HG03135 (cell line): ENCODE data around the gene ROR1.
A peak's percentile ranks its signal among the peaks of the same experiment; 100 is the strongest.

Experiments
- ATAC-seq: cut with Tn5 transposase; IDR thresholded peaks from one replicate; pipeline ENCODE4 v1.9.1; 2021; ENCODE audit warnings: mild to moderate bottlenecking, moderate library complexity; ENCODE audit not compliant: unreplicated experiment

ROR1 gene

GRCh38 chr1:64163970-64164369 is 390.2 kb downstream of the ROR1 start:
- ATAC-seq = no peak

- no peak for ATAC-seq
Observed at GRCh38 chr1:64166629-64167028, 392.8 kb downstream of the ROR1 start.

- no peak for ATAC-seq
Observed at GRCh38 chr1:64167176-64167575, 393.4 kb downstream of the ROR1 start.

- ATAC-seq = no peak
Observed at GRCh38 chr1:64171246-64171645, 397.4 kb downstream of the ROR1 start.

GRCh38 chr1:64171797-64172281 is 398.0 kb downstream of the ROR1 start:
- ATAC-seq = peak; percentile 62

- no peak for ATAC-seq
Observed at GRCh38 chr1:64172458-64172983, 398.7 kb downstream of the ROR1 start.

- no peak for ATAC-seq
Observed at GRCh38 chr1:64173336-64173940, 399.6 kb downstream of the ROR1 start.

GRCh38 chr1:64175639-64176038 is 401.8 kb downstream of the ROR1 start:
- ATAC-seq = no peak

GRCh38 chr1:64176659-64177058 is 402.8 kb downstream of the ROR1 start:
- ATAC-seq = no peak

- ATAC-seq = no peak
Observed at GRCh38 chr1:64179588-64179987, 405.8 kb downstream of the ROR1 start.

GRCh38 chr1:64182207-64182606 is 408.4 kb downstream of the ROR1 start:
- ATAC-seq = no peak

GRCh38 chr1:64183395-64184002 is 409.7 kb downstream of the ROR1 start:
- no peak for ATAC-seq

- no peak for ATAC-seq
Observed at GRCh38 chr1:64184003-64184440, 410.2 kb downstream of the ROR1 start.

GRCh38 chr1:64186138-64186897 is 412.5 kb downstream of the ROR1 start:
- no peak for ATAC-seq

GRCh38 chr1:64186898-64187280 is 413.1 kb downstream of the ROR1 start:
- no peak for ATAC-seq

GRCh38 chr1:64187646-64188045 is 413.8 kb downstream of the ROR1 start:
- ATAC-seq = no peak

GRCh38 chr1:64192290-64192689 is 418.5 kb downstream of the ROR1 start:
- ATAC-seq = no peak

GRCh38 chr1:64194168-64195080 is 420.6 kb downstream of the ROR1 start:
- ATAC-seq = no peak

- ATAC-seq = no peak
Observed at GRCh38 chr1:64195081-64195395, 421.2 kb downstream of the ROR1 start.

GRCh38 chr1:64196074-64196870 is 422.5 kb downstream of the ROR1 start:
- ATAC-seq = no peak
